WTC11 (cell line): ENCODE data around the gene ZNF850. TPM values are rescaled to one million over a fixed set of nuclear protein-coding genes. Genes with fewer than 3 reads are reported as not detected.

Experiments used
- ATAC-seq: fragments of 200-7000 bp; cut with Tn5 transposase; 2 replicates; pipeline ENCODE4 v1.10.0; 2021; ENCODE audit warnings: mild to moderate bottlenecking, moderate library complexity
- CTCF ChIA-PET: fragments of 300-600 bp; sonication (Branson Sonifier 250); formaldehyde crosslinking; loops from one replicate; lab custom pipeline; 2021; ENCODE audit warnings: antibody characterized with exemption; lab: Charles Lee
- POLR2A ChIA-PET: fragments of 350-600 bp; sonication (Branson Sonifier 250); formaldehyde crosslinking; loops from one replicate; lab custom pipeline; 2021; ENCODE audit warnings: antibody characterized with exemption; lab: Charles Lee
- DNase-seq: peaks from one replicate; pipeline ENCODE4 v3.0.0; 2021; ENCODE audit warnings: low spot score
- H3K27ac Mint-ChIP-seq: 2 replicates; pipeline ENCODE4 v1.8.0; 2021; ENCODE audit warnings: mixed read lengths
- H3K27me3 Mint-ChIP-seq: 2 replicates; pipeline ENCODE4 v1.8.0; 2021; ENCODE audit warnings: low read depth, mild to moderate bottlenecking, moderate library complexity, mixed read lengths
- H3K36me3 Mint-ChIP-seq: 2 replicates; pipeline ENCODE4 v1.8.0; 2021; ENCODE audit warnings: mixed read lengths
- H3K4me1 Mint-ChIP-seq: 2 replicates; pipeline ENCODE4 v1.8.0; 2022; ENCODE audit warnings: mixed read lengths
- H3K4me3 Mint-ChIP-seq: 2 replicates; pipeline ENCODE4 v1.8.0; 2021; ENCODE audit warnings: mild to moderate bottlenecking, moderate library complexity, mixed read lengths
- H3K9me3 Mint-ChIP-seq: 2 replicates; pipeline ENCODE4 v1.8.0; 2021; ENCODE audit warnings: mixed read lengths
- ATF1 ChIP-seq: sonication (generic); formaldehyde crosslinking; IDR thresholded peaks from 2 replicates; pipeline ENCODE4 v1.8.1; 2023; ENCODE audit warnings: mild to moderate bottlenecking, moderate library complexity, missing genetic modification reagents
- CBFB ChIP-seq: sonication (generic); formaldehyde crosslinking; IDR thresholded peaks from 2 replicates; pipeline ENCODE4 v1.8.1; 2022; ENCODE audit warnings: mild to moderate bottlenecking, low read depth, missing genetic modification reagents
- CREB1 ChIP-seq: sonication (generic); formaldehyde crosslinking; IDR thresholded peaks from 2 replicates; pipeline ENCODE4 v1.8.0; 2023; ENCODE audit warnings: mild to moderate bottlenecking, missing genetic modification reagents
- ETV6 ChIP-seq: sonication (generic); formaldehyde crosslinking; IDR thresholded peaks from 2 replicates; pipeline ENCODE4 v1.8.1; 2022; ENCODE audit warnings: mild to moderate bottlenecking, missing genetic modification reagents
- FOXJ3 ChIP-seq: sonication (generic); formaldehyde crosslinking; IDR thresholded peaks from 2 replicates; pipeline ENCODE4 v1.9.0; 2021; ENCODE audit warnings: missing genetic modification reagents, mild to moderate bottlenecking, borderline replicate concordance
- IRF2 ChIP-seq: sonication (generic); formaldehyde crosslinking; IDR thresholded peaks from 2 replicates; pipeline ENCODE4 v1.8.0; 2022; ENCODE audit warnings: low read depth, missing genetic modification reagents, borderline replicate concordance
- KAT7 ChIP-seq: sonication (generic); formaldehyde crosslinking; IDR thresholded peaks from 2 replicates; pipeline ENCODE4 v1.8.1; 2023; ENCODE audit warnings: missing genetic modification reagents, mild to moderate bottlenecking, borderline replicate concordance
- MXD4 ChIP-seq: fragments of 250-450 bp; sonication (Bioruptor Pico); IDR thresholded peaks from 2 replicates; pipeline ENCODE4 v1.8.0; 2021; ENCODE audit warnings: mild to moderate bottlenecking, moderate library complexity, borderline replicate concordance
- NFATC4 ChIP-seq: fragments of 250-450 bp; sonication (Bioruptor Pico); IDR thresholded peaks from 2 replicates; pipeline ENCODE4 v1.9.0; 2021; ENCODE audit warnings: mild to moderate bottlenecking
- NFE2L1 ChIP-seq: sonication (generic); formaldehyde crosslinking; IDR thresholded peaks from 2 replicates; pipeline ENCODE4 v1.8.1; 2023; ENCODE audit warnings: missing genetic modification reagents
- NR1H2 ChIP-seq: sonication (generic); formaldehyde crosslinking; IDR thresholded peaks from 2 replicates; pipeline ENCODE4 v1.9.0; 2021; ENCODE audit warnings: mild to moderate bottlenecking, moderate library complexity, missing genetic modification reagents
- NR3C1 ChIP-seq: sonication (generic); formaldehyde crosslinking; conservative IDR thresholded peaks from 2 replicates; pipeline ENCODE4 v1.8.1; 2023; ENCODE audit warnings: low read depth, mild to moderate bottlenecking, missing genetic modification reagents
- PRRX2 ChIP-seq: fragments of 250-450 bp; sonication (Bioruptor Pico); IDR thresholded peaks from 2 replicates; pipeline ENCODE4 v1.8.0; 2021; ENCODE audit warnings: mild to moderate bottlenecking
- SP1 ChIP-seq: sonication (generic); formaldehyde crosslinking; conservative IDR thresholded peaks from 2 replicates; pipeline ENCODE4 v1.8.1; 2022; ENCODE audit warnings: missing genetic modification reagents
- TEAD1 ChIP-seq: sonication (generic); formaldehyde crosslinking; IDR thresholded peaks from 2 replicates; pipeline ENCODE4 v1.8.0; 2022; ENCODE audit warnings: mild to moderate bottlenecking, missing genetic modification reagents
- TEAD4 ChIP-seq: sonication (generic); formaldehyde crosslinking; IDR thresholded peaks from 2 replicates; pipeline ENCODE4 v1.8.0; 2022; ENCODE audit warnings: mild to moderate bottlenecking, missing genetic modification reagents
- ZNF138 ChIP-seq: sonication (generic); formaldehyde crosslinking; conservative IDR thresholded peaks from 2 replicates; pipeline ENCODE4 v1.8.1; 2022; ENCODE audit warnings: mild to moderate bottlenecking, moderate library complexity, missing genetic modification reagents
- ZNF219 ChIP-seq: sonication (generic); formaldehyde crosslinking; IDR thresholded peaks from 2 replicates; pipeline ENCODE4 v1.8.0; 2023; ENCODE audit warnings: missing genetic modification reagents, mild to moderate bottlenecking, borderline replicate concordance
- ZNF416 ChIP-seq: fragments of 250-450 bp; sonication (Bioruptor Pico); IDR thresholded peaks from 2 replicates; pipeline ENCODE4 v1.9.0; 2021; ENCODE audit warnings: mild to moderate bottlenecking, inconsistent platforms
- ZNF671 ChIP-seq: fragments of 250-450 bp; sonication (Bioruptor Pico); IDR thresholded peaks from 2 replicates; pipeline ENCODE4 v1.8.0; 2021; ENCODE audit warnings: mild to moderate bottlenecking
- total RNA-seq: library from RNA; stranded (reverse); gene quantifications from 3 replicates; pipeline ENCODE4 v1.2.3, GENCODE V29; 2021
- TF ChIP-seq, protein P1 (sequence below): sonication (generic); formaldehyde crosslinking; IDR thresholded peaks from 2 replicates; pipeline ENCODE4 v1.8.1; 2022; ENCODE audit warnings: missing genetic modification reagents, borderline replicate concordance
- TF ChIP-seq, protein P2 (sequence below): fragments of 250-450 bp; sonication (Bioruptor Pico); IDR thresholded peaks from 2 replicates; pipeline ENCODE4 v1.9.0; 2021; ENCODE audit warnings: mild to moderate bottlenecking
- TF ChIP-seq, protein P3 (sequence below): sonication (generic); formaldehyde crosslinking; IDR thresholded peaks from 2 replicates; pipeline ENCODE4 v1.8.1; 2023; ENCODE audit warnings: mild to moderate bottlenecking, missing genetic modification reagents
- TF ChIP-seq, protein P4 (sequence below): sonication (generic); formaldehyde crosslinking; IDR thresholded peaks from 2 replicates; pipeline ENCODE4 v1.8.1; 2023; ENCODE audit warnings: mild to moderate bottlenecking, missing genetic modification reagents
- TF ChIP-seq, protein P5 (sequence below): sonication (generic); formaldehyde crosslinking; IDR thresholded peaks from 2 replicates; pipeline ENCODE4 v1.8.0; 2022; ENCODE audit warnings: mild to moderate bottlenecking, missing genetic modification reagents
- TF ChIP-seq, protein P6 (sequence below): sonication (generic); formaldehyde crosslinking; IDR thresholded peaks from 2 replicates; pipeline ENCODE4 v1.8.0; 2023; ENCODE audit warnings: missing genetic modification reagents, mild to moderate bottlenecking, borderline replicate concordance

Gene ZNF850
- total RNA-seq, 1 experiment from 2014 or later = 65.9 TPM

DNA sequence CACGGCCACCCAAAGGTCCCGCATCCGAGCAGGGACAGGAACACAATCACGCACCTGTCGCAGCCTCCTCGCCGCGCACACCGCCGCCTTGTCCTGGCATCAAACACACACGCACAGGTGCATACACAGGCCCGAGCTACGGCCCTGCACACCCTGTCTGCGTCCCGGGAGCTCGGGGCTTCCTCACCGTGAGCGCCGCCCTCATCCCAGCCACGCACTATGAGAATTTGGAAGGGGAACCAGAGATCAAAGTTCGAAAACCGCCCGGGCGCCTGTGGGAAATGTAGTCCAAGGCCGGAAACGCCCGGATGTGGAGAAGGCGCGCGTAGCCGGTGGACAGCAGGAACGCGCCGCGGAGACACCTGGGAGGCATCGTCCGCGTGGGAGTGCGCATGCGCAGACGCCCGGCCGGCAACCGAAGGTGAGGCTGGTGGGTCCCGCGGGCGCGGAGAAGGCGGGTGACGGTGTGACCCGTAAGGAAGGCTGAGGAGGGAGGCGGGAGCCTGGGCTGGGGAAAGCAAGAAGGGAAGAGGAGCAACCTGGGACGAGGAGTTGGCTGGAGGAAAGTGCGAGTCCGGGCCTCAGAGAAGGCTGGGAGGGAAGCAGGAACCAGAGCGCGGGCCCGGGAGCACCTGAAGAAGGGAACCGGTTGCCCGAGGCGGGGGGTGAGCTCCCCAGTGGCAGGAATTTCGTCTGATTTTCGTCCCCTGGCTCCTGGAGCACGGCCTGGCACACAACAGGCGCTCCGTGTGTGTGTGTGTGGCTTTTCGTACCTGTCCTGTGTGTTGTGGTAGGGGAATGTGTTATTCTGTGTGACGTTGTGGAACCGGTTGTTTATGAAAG is 85.2 kb downstream of the ZNF850 start, which contains the start of gene ZNF567:
TSS of gene ZNF567 (plus strand) at position 399 of the 843 bp plus-strand sequence. CDS start 7,256 bp downstream, outside the sequence.
- Mint-ChIP-seq H3K27me3 (peaks cover 4% of the 10 kb centered on the region), H3K4me3 (peak within 1 kb of the TSS; percentile 99), H3K27ac (peak within 1 kb of the TSS; percentile 96), H3K9me3 (peaks cover 11% of the 10 kb centered on the region), H3K4me1 (peaks cover 15% of the 10 kb centered on the region), H3K36me3 (peaks cover 43% of the 10 kb centered on the region)
- ChIA-PET CTCF (interaction anchor here (0.6 to 1.0 kb wide), 3 partner anchors 20 to 105 kb away, joined by 3 read pairs; partner anchors contain the start of gene ZNF461), POLR2A (interaction anchor here (0.6 to 1.1 kb wide), 2 partner anchors 21 to 22 kb away, joined by 3 to 5 read pairs; partner anchors contain the start of gene ZNF461)
- peak; percentile 99 for DNase-seq
- ATAC-seq = peak; percentile 89
- TF ChIP-seq IRF2 (CRISPR knock-in tag) (no peak), PRRX2 (CRISPR knock-in tag) (no peak), ZNF138 (CRISPR knock-in tag) (no peak), SP1 (CRISPR knock-in tag) (no peak; the same call in 1 of the 2 replicates), NFATC4 (CRISPR knock-in tag) (no peak), CBFB (0 out of 2 replicates have a peak, but pooled peaks have one; percentile 21), NFE2L1 (CRISPR knock-in tag) (peak; percentile 70; the same call in 1 of the 2 replicates), NR3C1 (CRISPR knock-in tag) (no peak), NR1H2 (CRISPR knock-in tag) (no peak), KAT7 (CRISPR knock-in tag) (no peak), ZNF219 (no peak), CREB1 (CRISPR knock-in tag) (no peak), TEAD1 (CRISPR knock-in tag) (no peak), TEAD4 (CRISPR knock-in tag) (no peak), ATF1 (CRISPR knock-in tag) (no peak), ZNF416 (CRISPR knock-in tag) (no peak), ETV6 (CRISPR knock-in tag) (peak; percentile 53; the same call in 1 of the 2 replicates), MXD4 (CRISPR knock-in tag) (no peak), FOXJ3 (CRISPR knock-in tag) (no peak), ZNF671 (CRISPR knock-in tag) (no peak)
- TF ChIP-seq, protein P1, sequence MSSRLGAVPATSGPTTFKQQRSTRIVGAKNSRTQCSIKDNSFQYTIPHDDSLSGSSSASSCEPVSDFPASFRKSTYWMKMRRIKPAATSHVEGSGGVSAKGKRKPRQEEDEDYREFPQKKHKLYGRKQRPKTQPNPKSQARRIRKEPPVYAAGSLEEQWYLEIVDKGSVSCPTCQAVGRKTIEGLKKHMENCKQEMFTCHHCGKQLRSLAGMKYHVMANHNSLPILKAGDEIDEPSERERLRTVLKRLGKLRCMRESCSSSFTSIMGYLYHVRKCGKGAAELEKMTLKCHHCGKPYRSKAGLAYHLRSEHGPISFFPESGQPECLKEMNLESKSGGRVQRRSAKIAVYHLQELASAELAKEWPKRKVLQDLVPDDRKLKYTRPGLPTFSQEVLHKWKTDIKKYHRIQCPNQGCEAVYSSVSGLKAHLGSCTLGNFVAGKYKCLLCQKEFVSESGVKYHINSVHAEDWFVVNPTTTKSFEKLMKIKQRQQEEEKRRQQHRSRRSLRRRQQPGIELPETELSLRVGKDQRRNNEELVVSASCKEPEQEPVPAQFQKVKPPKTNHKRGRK (CRISPR knock-in tag) = no peak
- TF ChIP-seq, protein P2, sequence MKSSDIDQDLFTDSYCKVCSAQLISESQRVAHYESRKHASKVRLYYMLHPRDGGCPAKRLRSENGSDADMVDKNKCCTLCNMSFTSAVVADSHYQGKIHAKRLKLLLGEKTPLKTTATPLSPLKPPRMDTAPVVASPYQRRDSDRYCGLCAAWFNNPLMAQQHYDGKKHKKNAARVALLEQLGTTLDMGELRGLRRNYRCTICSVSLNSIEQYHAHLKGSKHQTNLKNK (CRISPR knock-in tag) = 0 out of 2 replicates have a peak, but pooled peaks have one; percentile 36
- TF ChIP-seq, protein P3, sequence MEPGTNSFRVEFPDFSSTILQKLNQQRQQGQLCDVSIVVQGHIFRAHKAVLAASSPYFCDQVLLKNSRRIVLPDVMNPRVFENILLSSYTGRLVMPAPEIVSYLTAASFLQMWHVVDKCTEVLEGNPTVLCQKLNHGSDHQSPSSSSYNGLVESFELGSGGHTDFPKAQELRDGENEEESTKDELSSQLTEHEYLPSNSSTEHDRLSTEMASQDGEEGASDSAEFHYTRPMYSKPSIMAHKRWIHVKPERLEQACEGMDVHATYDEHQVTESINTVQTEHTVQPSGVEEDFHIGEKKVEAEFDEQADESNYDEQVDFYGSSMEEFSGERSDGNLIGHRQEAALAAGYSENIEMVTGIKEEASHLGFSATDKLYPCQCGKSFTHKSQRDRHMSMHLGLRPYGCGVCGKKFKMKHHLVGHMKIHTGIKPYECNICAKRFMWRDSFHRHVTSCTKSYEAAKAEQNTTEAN (CRISPR knock-in tag) = no peak
- TF ChIP-seq, protein P4, sequence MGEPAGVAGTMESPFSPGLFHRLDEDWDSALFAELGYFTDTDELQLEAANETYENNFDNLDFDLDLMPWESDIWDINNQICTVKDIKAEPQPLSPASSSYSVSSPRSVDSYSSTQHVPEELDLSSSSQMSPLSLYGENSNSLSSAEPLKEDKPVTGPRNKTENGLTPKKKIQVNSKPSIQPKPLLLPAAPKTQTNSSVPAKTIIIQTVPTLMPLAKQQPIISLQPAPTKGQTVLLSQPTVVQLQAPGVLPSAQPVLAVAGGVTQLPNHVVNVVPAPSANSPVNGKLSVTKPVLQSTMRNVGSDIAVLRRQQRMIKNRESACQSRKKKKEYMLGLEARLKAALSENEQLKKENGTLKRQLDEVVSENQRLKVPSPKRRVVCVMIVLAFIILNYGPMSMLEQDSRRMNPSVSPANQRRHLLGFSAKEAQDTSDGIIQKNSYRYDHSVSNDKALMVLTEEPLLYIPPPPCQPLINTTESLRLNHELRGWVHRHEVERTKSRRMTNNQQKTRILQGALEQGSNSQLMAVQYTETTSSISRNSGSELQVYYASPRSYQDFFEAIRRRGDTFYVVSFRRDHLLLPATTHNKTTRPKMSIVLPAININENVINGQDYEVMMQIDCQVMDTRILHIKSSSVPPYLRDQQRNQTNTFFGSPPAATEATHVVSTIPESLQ (CRISPR knock-in tag) = no peak
- TF ChIP-seq, protein P5, sequence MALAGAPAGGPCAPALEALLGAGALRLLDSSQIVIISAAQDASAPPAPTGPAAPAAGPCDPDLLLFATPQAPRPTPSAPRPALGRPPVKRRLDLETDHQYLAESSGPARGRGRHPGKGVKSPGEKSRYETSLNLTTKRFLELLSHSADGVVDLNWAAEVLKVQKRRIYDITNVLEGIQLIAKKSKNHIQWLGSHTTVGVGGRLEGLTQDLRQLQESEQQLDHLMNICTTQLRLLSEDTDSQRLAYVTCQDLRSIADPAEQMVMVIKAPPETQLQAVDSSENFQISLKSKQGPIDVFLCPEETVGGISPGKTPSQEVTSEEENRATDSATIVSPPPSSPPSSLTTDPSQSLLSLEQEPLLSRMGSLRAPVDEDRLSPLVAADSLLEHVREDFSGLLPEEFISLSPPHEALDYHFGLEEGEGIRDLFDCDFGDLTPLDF (CRISPR knock-in tag) = peak; percentile 42; the same call in 1 of the 2 replicates
- TF ChIP-seq, protein P6, sequence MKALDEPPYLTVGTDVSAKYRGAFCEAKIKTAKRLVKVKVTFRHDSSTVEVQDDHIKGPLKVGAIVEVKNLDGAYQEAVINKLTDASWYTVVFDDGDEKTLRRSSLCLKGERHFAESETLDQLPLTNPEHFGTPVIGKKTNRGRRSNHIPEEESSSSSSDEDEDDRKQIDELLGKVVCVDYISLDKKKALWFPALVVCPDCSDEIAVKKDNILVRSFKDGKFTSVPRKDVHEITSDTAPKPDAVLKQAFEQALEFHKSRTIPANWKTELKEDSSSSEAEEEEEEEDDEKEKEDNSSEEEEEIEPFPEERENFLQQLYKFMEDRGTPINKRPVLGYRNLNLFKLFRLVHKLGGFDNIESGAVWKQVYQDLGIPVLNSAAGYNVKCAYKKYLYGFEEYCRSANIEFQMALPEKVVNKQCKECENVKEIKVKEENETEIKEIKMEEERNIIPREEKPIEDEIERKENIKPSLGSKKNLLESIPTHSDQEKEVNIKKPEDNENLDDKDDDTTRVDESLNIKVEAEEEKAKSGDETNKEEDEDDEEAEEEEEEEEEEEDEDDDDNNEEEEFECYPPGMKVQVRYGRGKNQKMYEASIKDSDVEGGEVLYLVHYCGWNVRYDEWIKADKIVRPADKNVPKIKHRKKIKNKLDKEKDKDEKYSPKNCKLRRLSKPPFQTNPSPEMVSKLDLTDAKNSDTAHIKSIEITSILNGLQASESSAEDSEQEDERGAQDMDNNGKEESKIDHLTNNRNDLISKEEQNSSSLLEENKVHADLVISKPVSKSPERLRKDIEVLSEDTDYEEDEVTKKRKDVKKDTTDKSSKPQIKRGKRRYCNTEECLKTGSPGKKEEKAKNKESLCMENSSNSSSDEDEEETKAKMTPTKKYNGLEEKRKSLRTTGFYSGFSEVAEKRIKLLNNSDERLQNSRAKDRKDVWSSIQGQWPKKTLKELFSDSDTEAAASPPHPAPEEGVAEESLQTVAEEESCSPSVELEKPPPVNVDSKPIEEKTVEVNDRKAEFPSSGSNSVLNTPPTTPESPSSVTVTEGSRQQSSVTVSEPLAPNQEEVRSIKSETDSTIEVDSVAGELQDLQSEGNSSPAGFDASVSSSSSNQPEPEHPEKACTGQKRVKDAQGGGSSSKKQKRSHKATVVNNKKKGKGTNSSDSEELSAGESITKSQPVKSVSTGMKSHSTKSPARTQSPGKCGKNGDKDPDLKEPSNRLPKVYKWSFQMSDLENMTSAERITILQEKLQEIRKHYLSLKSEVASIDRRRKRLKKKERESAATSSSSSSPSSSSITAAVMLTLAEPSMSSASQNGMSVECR (CRISPR knock-in tag) = no peak; the same call in 1 of the 2 replicates
